Ovary (tissue), 9 donors: Measurements from ENCODE around the gene SYT15. TPM values are rescaled to one million over a fixed set of nuclear protein-coding genes. Genes with fewer than 3 reads are reported as not detected.
"Not testable (repeated sequence)": the region's sequence is repeated elsewhere in the genome, so short reads cannot be mapped to it uniquely, and the experiment has no call there.

Source experiments
- DNase-seq, 5 donors: peaks; one replicate each; pipeline ENCODE4 v3.0.0-alpha.2; 2019 to 2020
- H3K27ac ChIP-seq, 2 donors: fragments of 200-600 bp; one replicate each; pipeline versions ENCODE4 v1.5.1 to v1.8.0; 2019 to 2022
- H3K27me3 ChIP-seq: fragments of 200-600 bp; one replicate; pipeline ENCODE4 v1.8.0; 2022
- H3K36me3 ChIP-seq: fragments of 200-600 bp; sonication (generic); one replicate; pipeline ENCODE4 v1.5.1; 2019
- H3K4me1 ChIP-seq: one replicate; pipeline ENCODE4 v1.8.1; 2013; ENCODE audit warnings: mild to moderate bottlenecking, moderate library complexity; ENCODE audit not compliant: insufficient read depth
- H3K4me3 ChIP-seq: fragments of 200-600 bp; sonication (generic); one replicate; pipeline ENCODE4 v1.5.1; 2017
- H3K9me3 ChIP-seq, 2 donors: fragments of 200-600 bp in 1 of 2; sonication (generic) in 1 of 2; one replicate each; pipeline versions ENCODE4 v1.5.1 to v1.8.1; 2013 to 2019; ENCODE audit warnings: mild to moderate bottlenecking in 1 of 2, moderate library complexity in 1 of 2
- WGBS, 3 donors: extraction: QIAGEN DNeasy Blood & Tissue Kit in 1 of 3; methylation state at CpG; one replicate each; pipeline versions ENCODE4 v1.1.5 to v1.1.7; 2013 to 2017; 5-methylcytosine and 5-hydroxymethylcytosine counted together
- intact Hi-C, 4 donors: fragments of 100-400 bp; cut with DNase I; formaldehyde crosslinking; loops; one replicate each; pipeline versions ENCODE4 v1.11.0 to v1.15.1; 2022 to 2023
- polyA plus RNA-seq, 2 donors: library from polyadenylated mRNA; stranded (reverse); fragments of 200-250 nt in 1 of 2; fragments of 350-450 nt in 1 of 2; fragmentation: Illumina TruSeq in 1 of 2; extraction: RNeasy Lipid Tissue Mini Kit (QIAGEN cat#74804) in 1 of 2; gene quantifications; one replicate each; pipeline ENCODE4 v1.2.3, GENCODE V29; 2013 to 2014
- total RNA-seq, 7 donors: library from RNA; depleted of rRNA in 2 of 7; stranded (reverse); fragments of >200 nt in 2 of 7; fragmentation: NEBNext Ultra II Directional in 3 of 7; extraction: Animal tissue kit (Norgen Biotek cat#: 25700) in 3 of 7; gene quantifications; one replicate each; pipeline versions ENCODE4 v1.1.0 to v1.2.4, GENCODE V29; 2016 to 2023
- donor health status: DM: no; HTN: no; CAD: no; lungs with moderate emphysema.
- donor health status: DM: no; HTN: no; CAD: no.
- donor health status: Bipolar disorder and iron deficiency.
- donor health status: DM: yes; HTN: yes; CAD: no.
- donor health status: DM: no; HTN: no; CAD: no.
- donor health status: DM: yes; HTN: yes; CAD: no.

The SYT15 gene
- total and polyA plus RNA-seq, 9 donors: 0.24 to 5.3 (median 3.2) TPM

DNA sequence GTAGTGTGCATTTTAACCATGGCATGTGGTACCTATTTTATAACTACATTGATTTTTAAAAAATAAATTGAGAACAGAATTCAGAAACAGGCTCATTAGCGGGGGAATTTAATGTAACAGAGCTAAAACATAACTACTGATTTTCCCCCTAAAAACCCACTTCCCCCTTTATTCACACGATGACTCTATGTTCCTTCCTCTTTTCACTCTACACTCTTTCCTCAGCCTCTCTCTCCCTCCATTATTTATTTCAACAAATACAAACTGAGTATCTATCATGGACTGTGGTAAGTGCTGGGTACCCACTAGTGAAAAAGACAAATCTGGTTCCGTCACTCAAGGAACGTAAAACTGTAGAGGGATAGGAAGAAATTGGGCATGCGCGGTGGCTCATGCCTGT is 36.6 kb downstream of the SYT15 start:
- H3K4me3 ChIP-seq, DNase-seq, H3K27me3 ChIP-seq, intact Hi-C loops, H3K4me1 ChIP-seq, H3K27ac ChIP-seq, H3K36me3 ChIP-seq, H3K9me3 ChIP-seq: not testable (repeated sequence)
- no CpG with 5 or more reads among the region's 6 CpGs for WGBS, 3 donors

DNA sequence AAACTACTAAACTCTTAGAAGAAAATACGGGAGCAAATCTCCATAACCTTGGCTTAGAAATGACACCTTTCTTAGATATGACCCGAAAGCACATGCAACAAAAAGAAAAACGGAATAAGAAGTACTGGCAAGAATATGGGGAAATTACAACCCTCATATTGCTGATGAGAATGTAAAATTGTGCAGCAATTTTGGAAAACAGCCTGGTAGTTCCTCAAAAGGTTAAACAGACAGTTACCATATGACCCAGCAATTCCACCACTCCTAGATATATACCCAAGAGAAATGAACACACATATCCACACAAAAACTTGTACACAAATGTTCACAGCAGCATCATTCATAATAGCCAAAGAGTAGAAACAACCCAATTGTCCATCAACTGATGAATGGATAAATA is 37.3 kb downstream of the SYT15 start:
- H3K27ac ChIP-seq, DNase-seq, H3K36me3 ChIP-seq, H3K4me3 ChIP-seq, H3K27me3 ChIP-seq, H3K4me1 ChIP-seq, intact Hi-C loops, H3K9me3 ChIP-seq: not testable (repeated sequence)
- WGBS, 3 donors: no CpG with 5 or more reads among the region's 3 CpGs

DNA sequence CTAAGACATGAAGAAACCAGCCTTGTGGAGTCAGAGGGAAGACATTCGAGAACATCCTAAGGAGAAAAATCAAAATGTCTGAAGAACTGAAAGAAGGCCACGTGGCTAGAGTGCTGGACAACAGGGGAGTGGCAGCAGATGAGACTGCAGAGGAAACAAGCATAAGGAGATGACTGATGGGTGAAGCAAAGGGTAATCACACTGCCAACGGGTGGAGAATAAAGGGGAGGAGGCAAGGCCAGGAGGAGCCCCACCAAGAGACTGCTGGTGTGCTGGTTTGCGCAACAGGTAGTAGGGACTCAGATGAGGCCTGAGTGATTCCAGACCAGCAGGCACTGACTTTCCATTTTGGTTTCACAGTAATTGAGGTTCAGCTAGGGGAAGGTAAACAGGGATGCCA is 38.2 kb downstream of the SYT15 start:
- not testable (repeated sequence) for DNase-seq

DNA sequence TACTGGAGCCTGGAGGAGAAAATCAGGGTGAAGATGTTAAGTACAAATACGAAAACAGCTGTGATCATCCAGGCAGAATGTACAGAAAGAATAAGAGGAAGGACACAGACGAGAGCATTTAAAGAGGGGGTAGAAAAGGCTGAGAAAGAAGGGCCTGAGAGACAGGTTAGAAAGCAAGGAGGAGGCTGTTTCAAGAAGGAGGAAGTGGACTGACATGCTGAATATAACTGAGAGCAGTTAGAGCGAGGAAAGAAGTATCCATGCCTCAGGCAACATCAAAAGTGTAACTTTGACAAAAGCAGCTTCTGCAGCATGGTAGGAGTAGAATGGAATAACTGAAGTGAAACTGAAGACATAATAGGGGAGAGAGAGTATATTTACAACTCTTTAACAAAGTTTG is 39.0 kb downstream of the SYT15 start:
- intact Hi-C loops, H3K4me1 ChIP-seq, H3K27me3 ChIP-seq, H3K9me3 ChIP-seq, DNase-seq, H3K36me3 ChIP-seq, H3K27ac ChIP-seq, H3K4me3 ChIP-seq: not testable (repeated sequence)
- WGBS, 3 donors: 86 to 90% (median 90%) methylated on average over 2 to 3 of the region's 3 CpGs

More for the DNA sequence above, 38.2 kb downstream of the SYT15 start:
- H3K4me3 ChIP-seq, H3K27me3 ChIP-seq, H3K9me3 ChIP-seq, H3K4me1 ChIP-seq, H3K36me3 ChIP-seq, intact Hi-C loops, H3K27ac ChIP-seq: not testable (repeated sequence)
- 63 to 75% (median 72%) methylated on average over 3 to 4 of the region's 4 CpGs for WGBS, 3 donors

DNA sequence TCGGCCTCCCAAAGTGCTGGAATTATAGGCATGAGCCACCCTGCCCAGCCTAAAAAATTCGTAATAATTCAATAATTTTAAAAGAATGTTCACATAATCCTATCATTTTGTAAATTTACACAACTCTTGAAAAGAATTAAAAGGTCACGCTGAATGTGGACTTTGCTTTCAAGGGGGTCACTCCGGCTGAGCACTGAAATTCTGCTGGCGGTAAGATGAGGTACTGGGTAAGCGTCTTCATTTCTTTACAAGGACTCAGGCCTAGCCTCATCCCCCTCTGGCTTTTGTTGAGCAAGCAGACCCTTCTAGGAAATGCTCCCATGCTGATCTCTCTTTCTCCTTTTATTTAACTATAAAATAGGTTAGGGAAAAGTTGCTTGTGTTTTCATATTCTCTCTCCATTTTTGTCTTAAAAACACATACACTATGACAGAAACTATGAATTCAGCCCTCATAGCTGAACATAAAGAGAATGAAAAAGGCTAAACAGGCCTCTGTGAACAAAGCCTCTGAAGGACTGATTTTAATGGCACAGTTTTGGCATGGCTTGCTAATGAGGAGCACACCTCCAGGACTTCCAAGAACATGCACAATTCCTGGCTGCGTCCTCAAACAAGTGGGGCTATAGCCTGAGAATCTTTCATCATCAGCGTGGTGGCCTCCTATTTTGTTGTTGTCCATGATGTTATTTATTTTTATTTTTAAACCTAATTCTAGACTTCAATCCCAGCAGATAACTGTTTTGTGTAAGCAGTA is 45.1 kb downstream of the SYT15 start:
- H3K4me3 ChIP-seq, intact Hi-C loops: not testable (repeated sequence)

DNA sequence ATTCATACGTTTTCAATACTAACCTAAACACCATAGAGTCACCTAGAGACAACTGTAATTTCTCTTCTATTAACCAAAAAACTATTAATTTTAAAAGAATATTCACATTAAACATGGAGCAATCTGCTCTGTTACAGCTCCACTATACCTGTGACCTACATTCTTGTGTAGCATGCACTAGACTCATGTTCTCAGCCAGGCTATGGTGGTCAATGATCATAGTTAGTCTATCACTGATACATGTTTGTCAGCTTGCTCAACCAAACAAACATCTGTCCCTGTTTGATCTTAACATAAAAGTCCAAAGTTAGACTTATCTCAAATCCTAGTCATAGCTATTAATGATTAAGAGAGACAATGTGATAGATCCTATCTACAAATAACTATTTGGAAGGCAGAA is 50.9 kb downstream of the SYT15 start:
- WGBS, 3 donors: no CpG with 5 or more reads among the region's 1 CpG
- H3K4me3 ChIP-seq, H3K27ac ChIP-seq, DNase-seq, intact Hi-C loops, H3K27me3 ChIP-seq, H3K36me3 ChIP-seq, H3K9me3 ChIP-seq, H3K4me1 ChIP-seq: not testable (repeated sequence)

More for the DNA sequence above, 45.1 kb downstream of the SYT15 start:
- H3K27ac ChIP-seq, H3K36me3 ChIP-seq, H3K27me3 ChIP-seq, H3K9me3 ChIP-seq, H3K4me1 ChIP-seq, DNase-seq: not testable (repeated sequence)
- WGBS, 3 donors: 99 to 100% (median 100%) methylated on average over 2 to 4 of the region's 8 CpGs

DNA sequence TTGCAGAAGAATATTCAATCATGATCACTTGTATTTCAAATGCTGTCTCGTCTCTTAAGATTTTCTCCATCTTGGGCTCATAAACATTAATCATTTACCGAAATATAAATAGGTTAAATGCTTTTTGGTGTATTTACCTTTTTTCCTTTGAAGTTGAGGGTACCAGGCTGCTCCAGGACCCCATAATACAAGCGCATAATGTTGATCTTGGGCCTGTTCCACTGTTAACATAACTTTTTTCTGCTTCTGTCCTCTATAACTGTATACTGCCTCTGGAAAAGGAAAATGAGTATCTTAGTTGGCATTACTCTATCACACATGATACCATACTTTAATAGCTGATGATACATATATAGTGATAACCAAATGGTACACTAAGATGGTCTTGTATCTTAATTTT is 51.9 kb downstream of the SYT15 start:
- H3K27ac ChIP-seq, DNase-seq, H3K4me3 ChIP-seq, H3K36me3 ChIP-seq, H3K9me3 ChIP-seq, H3K4me1 ChIP-seq, intact Hi-C loops, H3K27me3 ChIP-seq: not testable (repeated sequence)
- WGBS, 3 donors: no CpG with 5 or more reads among the region's 3 CpGs

DNA sequence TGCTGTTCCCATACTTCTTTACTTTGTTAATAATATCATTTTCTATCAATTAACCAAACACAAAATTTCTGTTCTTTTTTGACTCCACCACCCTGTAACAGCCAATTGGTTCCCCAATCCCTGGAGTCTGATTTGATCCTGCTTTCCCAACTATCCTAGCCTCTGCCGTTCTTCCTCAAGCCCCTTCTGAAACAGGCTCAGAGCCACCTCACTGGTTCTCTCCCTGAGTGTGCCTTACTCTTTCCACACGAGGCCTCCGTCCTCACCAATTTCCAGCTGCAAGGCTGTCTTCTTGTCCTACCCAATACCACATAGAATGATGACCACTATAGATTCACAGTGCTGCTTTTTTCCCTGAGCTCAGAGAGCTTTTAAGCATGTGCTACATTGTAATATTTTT is 52.8 kb downstream of the SYT15 start:
- intact Hi-C loops, H3K9me3 ChIP-seq, H3K4me1 ChIP-seq, H3K4me3 ChIP-seq, DNase-seq, H3K27ac ChIP-seq, H3K27me3 ChIP-seq, H3K36me3 ChIP-seq: not testable (repeated sequence)
- WGBS, 3 donors: no CpG with 5 or more reads among the region's 3 CpGs

DNA sequence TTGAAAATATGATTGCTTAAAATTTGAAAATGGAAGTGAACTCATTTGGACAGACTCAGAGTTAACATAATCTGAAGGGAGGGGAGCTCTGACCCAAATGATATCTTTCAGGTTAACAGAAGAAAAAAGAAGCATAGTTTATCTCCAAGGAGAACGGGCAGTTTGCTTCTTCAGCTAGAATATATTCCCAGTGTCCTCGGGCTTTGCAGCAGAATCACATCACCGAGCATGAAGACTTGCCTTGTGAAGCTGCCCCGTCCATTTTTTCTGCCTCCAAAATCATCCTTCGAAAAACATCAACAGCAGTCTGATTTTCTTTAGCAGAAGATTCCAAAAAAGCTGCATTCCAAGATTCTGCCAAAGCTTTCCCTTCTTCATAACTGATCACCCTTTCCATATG is 55.8 kb downstream of the SYT15 start:
- H3K9me3 ChIP-seq, intact Hi-C loops, H3K27ac ChIP-seq, H3K27me3 ChIP-seq, H3K4me3 ChIP-seq, H3K4me1 ChIP-seq, DNase-seq, H3K36me3 ChIP-seq: not testable (repeated sequence)
- WGBS, 3 donors: 6 to 18% (median 11%) methylated on average over 5 of the region's 5 CpGs

DNA sequence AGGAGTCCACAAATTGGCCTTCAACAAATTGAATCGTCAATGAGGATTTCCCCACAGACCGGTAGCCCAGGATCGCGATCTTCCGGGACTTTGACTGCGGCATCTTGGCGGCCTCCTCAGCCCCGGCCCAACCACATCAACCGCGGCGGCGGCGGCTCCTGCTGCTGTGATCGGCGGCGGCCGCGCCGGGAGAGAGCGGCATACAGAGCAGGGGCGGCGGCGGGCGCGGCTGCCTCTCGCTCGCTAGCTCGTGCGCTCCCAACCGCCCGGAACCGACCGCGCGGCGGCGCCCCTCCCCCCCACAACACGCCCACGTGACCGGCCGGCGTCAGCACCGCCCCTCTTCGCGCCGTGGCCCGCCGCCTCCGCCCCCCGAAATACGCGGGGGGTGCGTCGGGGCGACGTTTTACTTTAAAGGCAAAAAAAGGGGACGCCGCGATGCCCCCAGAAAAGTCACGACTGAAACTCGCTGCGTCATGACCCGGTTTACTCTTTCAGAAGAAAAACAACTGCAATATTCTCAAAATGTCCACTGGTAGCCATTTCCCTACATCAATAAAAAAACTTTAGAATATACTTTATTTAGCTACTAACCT is 56.5 kb downstream of the SYT15 start:
- intact Hi-C loops, H3K4me1 ChIP-seq, H3K36me3 ChIP-seq, H3K27ac ChIP-seq, H3K27me3 ChIP-seq, DNase-seq, H3K9me3 ChIP-seq: not testable (repeated sequence)
- 0 to 1% (median 0%) methylated on average over 7 of the region's 63 CpGs for WGBS, 3 donors
- H3K4me3 ChIP-seq: peak overlapping the region; percentile 37

DNA sequence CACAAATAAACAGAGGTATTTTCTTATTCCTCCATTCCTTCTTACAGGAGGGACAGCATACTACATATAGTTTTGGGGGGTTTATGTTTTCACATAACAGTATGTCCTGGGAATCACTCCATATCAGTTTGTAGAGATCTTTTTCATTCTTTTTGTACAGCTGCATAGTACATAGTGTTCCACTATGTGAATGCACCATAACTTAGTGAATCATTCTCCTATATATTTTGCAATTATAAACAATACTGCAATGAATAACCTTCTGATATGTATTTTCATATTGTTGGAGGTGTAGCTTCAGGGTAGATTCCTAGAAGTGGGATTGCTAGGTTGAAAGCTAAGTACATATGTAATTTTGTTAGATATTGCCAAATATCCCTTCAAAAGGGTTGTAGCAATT is 61.1 kb downstream of the SYT15 start:
- H3K4me1 ChIP-seq, H3K36me3 ChIP-seq, H3K9me3 ChIP-seq, DNase-seq, H3K4me3 ChIP-seq, intact Hi-C loops, H3K27me3 ChIP-seq, H3K27ac ChIP-seq: not testable (repeated sequence)
